Loucy (cell line): Measurements from ENCODE around the gene HOXA5.

Experiments used
- EZH2phosphoT487 ChIP-seq: fragments of 200-600 bp; IDR thresholded peaks from 2 replicates; pipeline ENCODE4 v1.6.1; 2018; ENCODE audit warnings: antibody characterized with exemption, mild to moderate bottlenecking, moderate library complexity, borderline replicate concordance
- TF ChIP-seq, protein P1 (sequence below): fragments of 200-600 bp; sonication (generic); conservative IDR thresholded peaks from 2 replicates; pipeline ENCODE4 v1.5.1; 2014; ENCODE audit warnings: mild to moderate bottlenecking, antibody characterized with exemption, low read length

DNA sequence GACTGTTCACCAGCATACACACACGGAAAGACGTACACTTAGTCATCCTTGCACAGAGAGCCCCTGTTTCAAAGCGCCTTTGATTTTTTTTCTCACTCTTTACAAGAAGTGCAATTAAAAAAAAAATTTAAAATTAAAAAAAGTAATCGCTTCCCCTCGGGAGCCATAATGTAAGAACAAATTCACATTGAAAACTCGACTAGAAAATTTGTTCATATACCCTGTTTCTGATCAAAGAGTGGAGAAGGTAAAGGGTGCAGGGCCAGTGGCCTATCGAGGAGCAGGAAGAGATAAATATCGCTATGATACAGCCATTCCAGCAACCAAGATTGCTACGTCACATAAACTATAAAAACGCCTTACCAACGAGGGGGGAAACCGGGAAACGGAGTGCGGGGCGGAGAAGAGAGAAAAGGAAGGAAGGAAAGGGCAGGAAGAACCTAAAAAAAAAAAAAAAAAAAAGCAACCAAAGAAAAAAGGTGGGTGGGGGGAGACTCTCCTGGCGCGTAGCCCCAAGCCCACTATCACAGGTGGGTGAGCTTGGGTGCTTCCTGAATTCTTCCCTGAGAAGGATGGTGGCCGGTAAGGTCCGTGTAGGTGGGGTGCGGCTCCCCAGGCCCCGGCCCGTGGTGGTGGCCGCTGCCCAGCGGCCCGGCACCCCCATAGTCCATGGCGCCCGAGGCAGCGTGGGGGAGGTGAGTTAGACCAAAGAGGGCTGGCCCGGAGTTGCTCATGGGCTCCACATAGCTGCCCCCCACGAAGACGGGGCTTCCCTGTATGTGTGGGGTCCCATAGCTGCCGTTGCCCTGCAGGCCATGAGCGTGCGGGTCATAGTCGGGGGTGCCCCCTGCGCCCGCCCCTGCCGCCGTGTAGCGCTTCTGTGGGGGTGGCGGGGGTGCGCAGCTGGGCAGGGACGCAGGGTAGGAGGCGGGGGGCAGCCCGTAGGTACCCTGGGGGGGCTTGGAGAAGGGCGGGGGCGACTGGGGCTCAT is 35.8 kb downstream of the HOXA5 start:
- TF ChIP-seq, protein P1, sequence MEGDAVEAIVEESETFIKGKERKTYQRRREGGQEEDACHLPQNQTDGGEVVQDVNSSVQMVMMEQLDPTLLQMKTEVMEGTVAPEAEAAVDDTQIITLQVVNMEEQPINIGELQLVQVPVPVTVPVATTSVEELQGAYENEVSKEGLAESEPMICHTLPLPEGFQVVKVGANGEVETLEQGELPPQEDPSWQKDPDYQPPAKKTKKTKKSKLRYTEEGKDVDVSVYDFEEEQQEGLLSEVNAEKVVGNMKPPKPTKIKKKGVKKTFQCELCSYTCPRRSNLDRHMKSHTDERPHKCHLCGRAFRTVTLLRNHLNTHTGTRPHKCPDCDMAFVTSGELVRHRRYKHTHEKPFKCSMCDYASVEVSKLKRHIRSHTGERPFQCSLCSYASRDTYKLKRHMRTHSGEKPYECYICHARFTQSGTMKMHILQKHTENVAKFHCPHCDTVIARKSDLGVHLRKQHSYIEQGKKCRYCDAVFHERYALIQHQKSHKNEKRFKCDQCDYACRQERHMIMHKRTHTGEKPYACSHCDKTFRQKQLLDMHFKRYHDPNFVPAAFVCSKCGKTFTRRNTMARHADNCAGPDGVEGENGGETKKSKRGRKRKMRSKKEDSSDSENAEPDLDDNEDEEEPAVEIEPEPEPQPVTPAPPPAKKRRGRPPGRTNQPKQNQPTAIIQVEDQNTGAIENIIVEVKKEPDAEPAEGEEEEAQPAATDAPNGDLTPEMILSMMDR: no peak
- TF ChIP-seq EZH2phosphoT487: no peak
